ENCODE results near the gene DENND5B.
"Not testable (repeated sequence)": the region's sequence is repeated elsewhere in the genome, so short reads cannot be mapped to it uniquely, and the experiment has no call there.

The DENND5B gene

GRCh38 chr12:31591380-31591901, 505 bp upstream of the DENND5B start:
- no peak for DNase-seq (ENCODE audit: low read depth in 2 of 2, low spot score in 1 of 2)

GRCh38 chr12:31589904-31590641, 863 bp downstream of the DENND5B start:
- no peak for DNase-seq (ENCODE audit: low read depth in 2 of 2, low spot score in 1 of 2)

- DNase-seq (ENCODE audit: low read depth in 2 of 2, low spot score in 1 of 2) = no peak
Measured at GRCh38 chr12:31589598-31589903, 1.4 kb downstream of the DENND5B start.

GRCh38 chr12:31588976-31589375, 2.0 kb downstream of the DENND5B start:
- DNase-seq (ENCODE audit: low read depth in 2 of 2, low spot score in 1 of 2) = no peak

GRCh38 chr12:31586728-31587127, 4.2 kb downstream of the DENND5B start:
- DNase-seq (ENCODE audit: low read depth in 2 of 2, low spot score in 1 of 2) = no peak

GRCh38 chr12:31585895-31586294, 5.0 kb downstream of the DENND5B start:
- DNase-seq (ENCODE audit: low read depth in 2 of 2, low spot score in 1 of 2) = no peak

GRCh38 chr12:31585271-31585670, 5.7 kb downstream of the DENND5B start:
- no peak for DNase-seq (ENCODE audit: low read depth in 2 of 2, low spot score in 1 of 2)

GRCh38 chr12:31584782-31585181, 6.2 kb downstream of the DENND5B start:
- DNase-seq (ENCODE audit: low read depth in 2 of 2, low spot score in 1 of 2) = no peak

GRCh38 chr12:31583878-31584277, 7.1 kb downstream of the DENND5B start:
- DNase-seq (ENCODE audit: low read depth in 2 of 2, low spot score in 1 of 2) = no peak

GRCh38 chr12:31582155-31582554, 8.8 kb downstream of the DENND5B start:
- DNase-seq (ENCODE audit: low read depth in 2 of 2, low spot score in 1 of 2) = no peak

GRCh38 chr12:31578632-31579031, 12.3 kb downstream of the DENND5B start:
- no peak for DNase-seq (ENCODE audit: low read depth in 2 of 2, low spot score in 1 of 2)

- no peak for DNase-seq (ENCODE audit: low read depth in 2 of 2, low spot score in 1 of 2)
Measured at GRCh38 chr12:31574803-31575575, 15.9 kb downstream of the DENND5B start.

GRCh38 chr12:31574367-31574766, 16.6 kb downstream of the DENND5B start:
- not testable (repeated sequence) for DNase-seq (ENCODE audit: low read depth in 2 of 2, low spot score in 1 of 2)

GRCh38 chr12:31572900-31573600, 17.9 kb downstream of the DENND5B start:
- no peak for DNase-seq (ENCODE audit: low read depth in 2 of 2, low spot score in 1 of 2)

GRCh38 chr12:31570880-31571279, 20.1 kb downstream of the DENND5B start:
- no peak for DNase-seq (ENCODE audit: low read depth in 2 of 2, low spot score in 1 of 2)

- not testable (repeated sequence) for DNase-seq (ENCODE audit: low read depth in 2 of 2, low spot score in 1 of 2)
Measured at GRCh38 chr12:31569517-31569916, 21.4 kb downstream of the DENND5B start.

GRCh38 chr12:31568498-31568897, 22.4 kb downstream of the DENND5B start:
- no peak for DNase-seq (ENCODE audit: low read depth in 2 of 2, low spot score in 1 of 2)

GRCh38 chr12:31567029-31567428, 23.9 kb downstream of the DENND5B start:
- DNase-seq (ENCODE audit: low read depth in 2 of 2, low spot score in 1 of 2) = no peak

GRCh38 chr12:31566547-31566946, 24.4 kb downstream of the DENND5B start:
- no peak for DNase-seq (ENCODE audit: low read depth in 2 of 2, low spot score in 1 of 2)

GRCh38 chr12:31562594-31563328, 28.2 kb downstream of the DENND5B start:
- DNase-seq (ENCODE audit: low read depth in 2 of 2, low spot score in 1 of 2) = no peak

- no peak for DNase-seq (ENCODE audit: low read depth in 2 of 2, low spot score in 1 of 2)
Measured at GRCh38 chr12:31560516-31560915, 30.4 kb downstream of the DENND5B start.
